ENCODE measurements around the gene SCYGR1.
"Not testable (repeated sequence)": the region's sequence is repeated elsewhere in the genome, so short reads cannot be mapped to it uniquely, and the experiment has no call there.

The SCYGR1 gene, protein sequence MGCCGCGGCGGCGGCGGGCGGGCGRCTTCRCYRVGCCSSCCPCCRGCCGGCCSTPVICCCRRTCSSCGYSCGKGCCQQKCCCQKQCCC

DNA sequence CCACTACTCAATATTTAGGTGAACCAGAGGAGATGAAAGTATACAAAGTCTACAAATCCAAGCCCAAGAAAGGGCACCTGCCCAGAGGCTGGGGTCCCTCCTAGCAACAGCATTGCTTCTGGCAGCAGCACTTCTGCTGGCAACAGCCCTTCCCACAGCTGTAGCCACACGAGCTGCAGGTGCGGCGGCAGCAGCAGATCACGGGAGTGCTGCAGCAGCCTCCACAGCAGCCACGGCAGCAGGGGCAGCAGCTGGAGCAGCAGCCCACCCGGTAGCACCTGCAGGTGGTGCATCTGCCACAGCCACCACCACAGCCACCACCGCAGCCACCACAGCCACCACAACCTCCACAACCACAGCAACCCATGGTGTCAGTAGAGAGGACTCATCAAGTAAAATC, at the start of gene SCYGR1:
SCYGR1 (minus strand) TSS at position 367 of the 400 bp plus-strand sequence; CDS start at position 367, 0 bp downstream.
- in situ Hi-C loops (cut with HindIII; ENCODE audit: low sequenced_read_pairs) = not testable (repeated sequence)

DNA sequence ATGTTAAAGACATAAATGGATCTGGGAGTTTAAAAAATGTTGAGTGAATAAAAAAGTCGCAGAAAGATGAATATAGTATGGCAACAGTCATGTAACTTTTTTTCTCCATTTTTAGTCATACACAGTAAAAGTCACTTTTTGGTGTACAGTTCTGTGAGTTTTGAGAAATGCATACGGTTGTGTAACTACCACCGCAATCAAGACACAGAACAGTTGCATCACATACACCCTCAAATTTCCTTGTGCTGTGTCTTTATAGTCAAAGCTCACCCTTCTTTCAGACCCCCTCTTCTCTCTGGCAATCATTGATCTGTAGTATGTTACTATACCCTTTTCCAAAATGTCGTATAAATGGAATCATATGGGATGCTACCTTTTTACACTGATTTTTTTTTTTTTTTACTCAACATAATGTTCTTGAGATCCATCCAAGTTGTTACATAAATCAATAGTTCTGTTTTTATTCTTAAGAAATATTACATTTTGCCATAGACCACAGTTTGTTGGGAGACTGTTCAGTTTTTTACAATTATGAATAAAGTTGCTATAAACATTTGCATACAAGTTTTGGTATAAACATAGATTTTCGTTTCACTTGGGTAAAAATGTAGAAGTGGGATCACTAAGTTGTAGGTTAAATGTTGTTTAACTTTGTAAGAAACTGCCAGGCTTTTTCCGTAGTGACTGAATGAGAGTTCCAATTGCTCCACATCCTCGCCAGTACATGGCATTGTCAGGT, 48.9 kb upstream of the SCYGR1 start:
- in situ Hi-C loops (cut with HindIII; ENCODE audit: low sequenced_read_pairs) = no loop called here

DNA sequence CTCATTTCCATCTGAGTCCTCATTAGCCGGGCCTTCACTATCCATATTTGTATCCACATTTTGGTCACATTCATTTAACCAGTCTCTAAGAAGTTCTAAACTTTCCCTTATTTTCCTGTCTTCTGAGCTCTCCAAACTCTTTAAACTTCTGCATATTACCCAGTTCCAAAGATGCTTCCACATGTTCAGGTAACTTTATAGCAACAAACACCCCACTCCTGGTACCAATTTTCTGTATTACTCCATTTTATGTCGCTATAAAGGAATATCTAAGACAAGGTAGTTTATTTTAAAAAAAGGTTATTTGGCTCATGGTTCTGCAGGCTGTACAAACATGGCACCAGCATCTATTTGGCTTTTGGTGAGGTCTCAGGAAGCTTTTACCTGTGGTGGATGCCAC, 45.4 kb upstream of the SCYGR1 start:
- in situ Hi-C loops (cut with HindIII; ENCODE audit: low sequenced_read_pairs) = loop anchor here (5.0 kb wide), 1 partner anchor 34 kb away; no protein-coding TSS in a partner anchor

DNA sequence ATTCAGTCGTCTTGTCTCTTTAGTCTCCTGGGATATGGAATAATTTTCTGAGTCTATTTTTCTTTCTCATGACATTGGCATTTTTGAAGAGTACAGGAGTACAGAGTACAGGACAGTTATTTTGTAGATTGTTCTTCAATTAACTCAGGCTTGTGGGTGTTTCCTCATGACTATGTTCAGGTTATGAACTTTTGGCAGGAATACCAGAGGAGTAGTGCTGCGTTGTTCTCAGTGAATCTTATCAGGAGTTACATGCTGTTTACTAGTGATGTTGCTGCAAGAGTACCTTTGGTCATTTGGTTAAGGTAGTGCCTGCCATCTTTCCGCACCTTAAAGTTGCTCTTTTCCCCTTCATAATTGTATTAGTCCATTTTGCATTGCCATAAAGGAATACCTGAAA, 42.9 kb upstream of the SCYGR1 start:
- in situ Hi-C loops (cut with HindIII; ENCODE audit: low sequenced_read_pairs) = loop anchor here (5.0 kb wide), 1 partner anchor 37 kb away; no protein-coding TSS in a partner anchor

DNA sequence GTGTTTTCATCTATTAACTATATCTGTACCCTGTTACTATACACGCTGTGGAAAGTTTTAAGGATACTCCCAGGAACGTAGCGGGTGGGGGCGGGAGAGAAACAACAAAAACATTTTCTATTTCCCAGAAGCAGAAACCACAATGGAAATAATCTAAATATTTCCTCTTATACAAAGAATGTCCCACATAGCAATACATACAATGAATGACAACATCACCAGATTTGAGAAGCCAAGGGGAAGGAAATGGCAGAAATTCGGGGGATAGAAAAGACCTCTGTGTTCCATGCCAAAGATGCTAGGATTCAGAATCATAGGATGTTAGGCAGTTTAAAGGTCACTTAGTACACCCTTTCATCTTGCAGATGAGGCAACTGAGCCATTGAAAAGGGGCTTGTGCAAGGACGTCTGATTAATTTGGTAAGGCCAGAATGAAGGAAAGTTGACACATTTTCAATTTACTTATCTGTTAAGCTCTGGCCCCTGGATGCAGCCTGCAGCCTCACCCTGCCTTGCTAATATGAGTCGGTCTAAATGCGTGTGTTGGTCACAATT, 41.1 kb upstream of the SCYGR1 start:
- in situ Hi-C loops (cut with HindIII; ENCODE audit: low sequenced_read_pairs) = no loop called here

DNA sequence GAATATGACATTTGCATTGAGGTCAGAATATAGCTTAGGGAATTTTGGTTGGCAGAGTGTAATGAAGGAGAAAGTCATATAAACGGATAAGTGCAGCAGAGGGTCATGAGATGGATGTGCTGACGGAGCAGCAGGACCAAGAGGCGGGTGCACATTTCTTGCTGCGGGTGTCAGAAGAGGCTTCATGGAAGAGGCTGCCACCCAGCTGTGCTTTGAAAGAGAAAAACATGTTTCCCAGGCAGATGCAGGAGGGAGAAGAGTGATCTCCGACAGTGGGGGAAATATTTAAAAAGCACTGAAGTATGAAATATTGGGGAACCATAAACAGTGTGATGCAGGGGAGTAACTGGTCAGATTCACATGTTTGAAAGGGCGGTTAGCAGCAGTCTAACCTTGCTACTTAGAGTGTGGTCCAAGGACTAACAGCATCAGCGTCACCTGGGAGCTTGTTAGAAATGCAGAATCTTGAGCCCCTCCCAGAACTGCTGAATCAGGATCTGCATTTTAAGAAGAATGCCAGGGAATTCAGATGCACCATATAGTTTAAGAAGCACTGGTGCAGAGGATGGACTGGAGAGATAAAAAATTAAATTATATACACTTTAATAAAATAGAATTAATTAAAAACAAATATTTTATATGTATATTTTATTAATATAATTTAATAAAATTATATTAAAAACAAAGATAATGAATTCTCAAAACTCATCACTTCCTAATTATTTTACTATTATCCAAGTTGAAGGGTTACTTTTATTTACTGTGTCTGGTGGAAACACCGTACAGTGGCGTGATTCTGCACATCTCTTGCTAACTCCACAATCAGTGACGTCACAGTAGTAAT, 36.1 kb upstream of the SCYGR1 start:
- in situ Hi-C loops (cut with HindIII; ENCODE audit: low sequenced_read_pairs) = no loop called here

DNA sequence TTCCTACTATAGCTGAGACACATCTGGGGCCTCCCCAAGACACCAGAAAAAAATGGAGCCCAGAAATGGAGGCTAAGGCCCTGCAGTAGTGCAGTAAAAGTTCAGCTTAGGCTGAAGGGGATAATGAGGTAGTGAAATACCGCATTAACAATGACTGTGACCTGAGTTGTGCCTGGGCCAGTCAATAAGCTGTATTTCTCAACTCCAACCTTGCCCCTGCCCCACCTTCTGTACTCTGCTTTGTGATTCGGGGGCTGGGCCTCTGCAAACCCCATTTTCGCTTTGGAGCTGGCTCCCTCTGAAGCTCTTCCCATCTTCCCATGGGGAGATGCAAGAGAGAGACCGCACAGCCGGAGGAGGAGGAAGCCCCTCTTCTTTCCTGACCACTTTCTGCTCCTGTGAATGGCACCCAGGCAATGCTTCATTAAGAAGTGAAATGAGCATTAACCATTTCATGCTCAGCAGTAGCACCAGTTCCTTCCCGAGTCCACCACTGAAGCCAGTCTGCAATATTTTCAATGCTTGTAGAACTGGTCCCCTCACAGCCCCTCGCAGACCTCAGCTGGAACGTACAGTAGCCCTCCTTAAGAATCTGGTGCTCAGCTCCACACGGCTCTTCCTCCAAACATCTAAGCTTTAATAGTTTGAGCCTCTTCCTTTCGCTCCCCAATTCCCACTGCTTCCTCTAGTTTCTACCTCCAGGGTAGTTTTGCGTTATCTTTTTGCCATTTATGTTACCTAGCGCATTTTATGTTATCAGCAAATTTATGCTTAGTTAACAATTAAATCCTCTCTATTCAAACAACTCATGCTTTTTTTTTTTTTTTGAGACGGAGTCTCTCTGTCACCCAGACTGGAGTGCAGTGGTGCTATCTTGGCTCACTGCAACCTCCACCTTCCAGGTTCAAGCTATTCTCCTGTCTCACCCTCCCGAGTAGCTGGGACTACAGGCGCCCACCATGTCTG, 32.6 kb upstream of the SCYGR1 start:
- in situ Hi-C loops (cut with HindIII; ENCODE audit: low sequenced_read_pairs) = no loop called here

DNA sequence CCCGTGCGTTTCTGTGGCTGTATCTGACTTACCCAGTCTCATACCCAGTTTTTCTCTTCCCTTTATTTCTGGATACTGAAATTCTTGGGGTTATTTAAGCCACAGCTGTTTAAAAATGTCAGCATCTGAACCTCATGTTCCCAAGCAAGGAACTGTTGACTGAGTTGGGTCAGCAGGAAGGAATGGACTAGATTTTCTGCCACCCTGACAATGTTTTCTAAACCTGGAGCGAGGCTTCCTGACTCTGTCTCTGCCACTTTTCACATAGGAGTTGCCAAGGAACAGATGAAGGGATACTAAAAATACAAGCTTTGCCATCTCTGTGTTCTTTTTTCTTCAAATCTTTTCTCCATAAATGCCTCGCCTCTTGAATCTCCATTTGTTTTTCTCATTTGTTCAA, 29.0 kb upstream of the SCYGR1 start:
- in situ Hi-C loops (cut with HindIII; ENCODE audit: low sequenced_read_pairs) = no loop called here

DNA sequence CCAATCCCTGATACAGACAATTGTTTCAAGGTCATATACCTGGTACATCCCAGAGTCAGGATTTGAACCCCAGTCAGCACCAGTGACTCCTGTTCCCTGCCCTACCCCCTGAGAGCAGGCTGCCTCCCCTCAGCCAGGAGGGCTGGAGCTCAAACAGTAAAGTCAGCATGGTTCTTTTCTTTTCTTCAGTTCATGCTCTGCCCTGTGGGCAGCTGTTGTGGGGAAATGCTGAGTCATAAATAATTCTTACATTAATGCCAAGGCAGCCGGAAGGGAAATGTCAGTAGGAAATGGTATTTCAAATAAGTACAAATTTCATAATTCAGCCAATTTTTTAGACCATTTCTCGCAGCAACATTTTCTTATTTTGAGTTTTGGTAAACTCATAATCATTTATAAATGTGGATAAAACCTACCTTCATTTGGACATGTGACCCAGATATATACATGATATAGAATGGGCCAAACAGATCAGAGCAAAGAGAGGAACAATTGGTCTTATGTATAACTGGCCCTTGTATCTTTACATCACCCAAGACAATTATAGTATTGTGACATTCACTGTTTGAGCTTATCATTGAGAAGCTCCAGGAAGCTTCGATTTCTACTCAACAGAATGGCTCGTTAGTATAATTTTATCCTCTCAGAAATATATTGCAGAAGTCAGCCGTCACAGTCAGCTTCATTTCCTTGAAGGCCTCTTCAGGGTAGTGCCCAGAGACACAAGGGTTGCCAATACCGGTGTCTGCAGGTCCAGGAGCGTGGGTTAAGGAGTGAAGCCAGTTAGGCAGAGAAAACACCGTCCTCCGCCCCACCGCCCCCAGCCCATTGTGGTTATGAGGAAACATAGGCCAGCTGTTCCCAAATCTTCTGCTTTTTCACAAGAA, 28.0 kb upstream of the SCYGR1 start:
- in situ Hi-C loops (cut with HindIII; ENCODE audit: low sequenced_read_pairs) = no loop called here

DNA sequence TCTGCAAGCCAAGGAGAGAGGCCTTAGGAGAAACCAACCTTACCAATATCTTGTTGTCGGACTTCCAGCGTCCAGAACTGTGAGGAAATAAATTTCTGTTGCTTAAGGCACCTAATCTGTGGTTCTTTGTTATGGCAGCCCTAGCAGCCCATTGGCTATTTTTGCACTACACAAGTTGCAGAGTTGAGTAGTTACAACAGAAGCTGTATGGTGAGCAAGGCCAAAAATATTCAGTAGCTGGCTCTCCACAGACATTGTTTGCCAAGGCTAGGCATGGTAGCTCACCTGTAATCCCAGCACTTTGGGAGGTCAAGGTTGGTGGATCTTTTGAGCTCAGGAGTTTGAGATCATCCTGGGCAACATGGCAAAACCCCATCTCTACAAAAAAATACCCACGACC, 27.1 kb upstream of the SCYGR1 start:
- in situ Hi-C loops (cut with HindIII; ENCODE audit: low sequenced_read_pairs) = no loop called here

DNA sequence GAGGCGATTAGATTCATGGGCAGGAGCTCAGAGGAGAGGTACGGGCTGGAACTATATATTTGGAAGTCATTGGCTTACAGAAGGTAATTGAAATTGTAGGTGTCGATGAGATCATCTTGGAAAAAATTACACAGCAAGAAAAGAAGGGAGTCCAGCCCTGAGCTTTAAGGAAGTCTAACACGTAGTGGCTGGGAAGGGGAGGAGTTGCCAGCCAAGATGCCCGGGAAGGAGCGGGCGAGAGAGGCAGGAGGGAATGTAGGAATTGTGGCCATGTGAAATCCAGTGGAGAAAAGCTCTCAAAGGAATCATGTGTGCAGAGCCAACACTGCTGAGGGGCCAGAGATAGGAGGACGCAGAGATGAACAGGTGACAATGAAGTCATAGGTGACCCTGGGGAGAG, 25.6 kb upstream of the SCYGR1 start:
- in situ Hi-C loops (cut with HindIII; ENCODE audit: low sequenced_read_pairs) = no loop called here

DNA sequence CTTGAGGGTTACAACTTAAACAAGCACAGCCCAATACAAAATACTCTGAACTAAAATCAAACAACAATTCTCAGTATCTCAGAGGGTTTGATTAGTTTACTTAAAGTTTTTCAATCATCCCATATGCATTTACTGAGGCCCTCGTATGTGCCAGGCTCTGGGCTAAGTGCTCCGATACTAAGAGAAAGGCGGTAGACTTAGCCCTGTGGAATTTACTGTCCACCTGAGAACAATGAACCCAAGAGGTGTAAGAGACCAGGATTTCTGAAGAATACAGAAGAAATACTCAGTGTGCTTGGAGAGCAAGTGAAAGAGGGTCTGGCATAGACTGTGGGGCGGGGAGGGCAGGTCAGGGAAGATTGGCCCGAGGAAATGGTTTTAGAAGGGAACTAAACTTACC, 25.1 kb upstream of the SCYGR1 start:
- in situ Hi-C loops (cut with HindIII; ENCODE audit: low sequenced_read_pairs) = no loop called here

DNA sequence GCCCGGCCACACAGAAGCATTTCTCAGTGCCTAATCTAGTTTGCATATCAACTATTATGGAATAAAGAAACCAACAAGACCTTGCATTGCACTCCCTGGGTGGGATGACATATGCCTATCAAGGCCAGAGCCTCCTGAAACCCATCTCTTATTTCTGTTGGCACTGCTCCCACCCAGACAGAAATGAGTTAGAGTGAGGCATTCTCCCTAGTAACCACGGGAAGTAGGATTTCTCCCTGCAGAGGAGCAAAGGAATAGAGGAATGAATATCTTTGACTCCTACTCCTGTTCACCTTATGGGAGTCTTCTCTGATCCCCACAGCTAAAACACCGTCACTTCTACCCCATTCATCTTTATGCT, 24.2 kb upstream of the SCYGR1 start:
- in situ Hi-C loops (cut with HindIII; ENCODE audit: low sequenced_read_pairs) = no loop called here

DNA sequence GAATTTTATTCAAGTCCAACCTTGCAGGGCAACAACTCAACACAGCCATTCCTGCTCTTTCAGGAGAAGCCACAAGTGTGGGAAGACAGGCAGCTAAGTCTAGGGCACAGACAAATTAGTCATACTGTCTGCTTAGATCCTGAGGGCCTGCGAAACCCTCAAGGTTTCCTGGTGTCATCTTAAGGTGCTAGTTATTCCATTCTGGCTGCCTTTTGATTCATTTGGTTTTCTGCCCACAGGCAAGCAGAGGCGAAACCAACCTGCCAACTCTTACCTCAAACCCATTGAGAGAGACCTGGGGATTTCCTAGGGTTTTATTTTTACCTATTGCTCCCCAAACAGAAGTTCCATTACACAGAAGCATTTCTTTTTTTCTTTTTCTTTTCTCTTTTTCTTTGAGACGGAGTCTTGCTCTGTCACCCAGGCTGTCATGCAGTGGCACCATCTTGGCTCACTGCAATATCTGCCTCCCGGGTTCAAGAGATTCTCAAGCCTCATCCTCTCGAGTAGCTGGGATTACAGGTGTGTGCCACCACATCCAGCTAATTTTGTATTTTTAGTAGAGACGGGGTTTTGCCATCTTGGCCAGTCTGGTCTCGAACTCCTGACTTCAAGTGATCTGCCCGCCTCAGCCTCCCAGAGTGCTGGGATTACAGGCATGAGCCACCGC, 23.7 kb upstream of the SCYGR1 start:
- in situ Hi-C loops (cut with HindIII; ENCODE audit: low sequenced_read_pairs) = no loop called here

DNA sequence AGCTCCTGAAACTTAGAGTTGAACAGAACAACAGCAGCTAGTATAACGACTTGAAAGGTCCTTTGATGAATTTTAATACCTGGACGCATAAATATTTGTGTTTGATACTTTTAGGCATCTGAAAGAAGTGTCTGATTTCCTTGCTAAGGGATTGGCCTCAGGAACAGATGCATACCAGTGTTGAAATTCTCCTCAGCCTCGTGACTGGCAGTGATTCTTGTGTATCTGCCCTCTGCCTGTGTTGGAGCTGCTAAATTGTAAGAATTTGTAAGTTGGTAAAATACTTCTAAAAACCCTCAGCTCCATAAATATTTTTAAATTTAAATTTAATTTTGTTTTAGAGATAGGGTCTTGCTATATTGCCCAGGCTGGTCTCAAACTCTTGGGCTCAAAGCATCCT, 22.4 kb upstream of the SCYGR1 start:
- in situ Hi-C loops (cut with HindIII; ENCODE audit: low sequenced_read_pairs) = no loop called here

DNA sequence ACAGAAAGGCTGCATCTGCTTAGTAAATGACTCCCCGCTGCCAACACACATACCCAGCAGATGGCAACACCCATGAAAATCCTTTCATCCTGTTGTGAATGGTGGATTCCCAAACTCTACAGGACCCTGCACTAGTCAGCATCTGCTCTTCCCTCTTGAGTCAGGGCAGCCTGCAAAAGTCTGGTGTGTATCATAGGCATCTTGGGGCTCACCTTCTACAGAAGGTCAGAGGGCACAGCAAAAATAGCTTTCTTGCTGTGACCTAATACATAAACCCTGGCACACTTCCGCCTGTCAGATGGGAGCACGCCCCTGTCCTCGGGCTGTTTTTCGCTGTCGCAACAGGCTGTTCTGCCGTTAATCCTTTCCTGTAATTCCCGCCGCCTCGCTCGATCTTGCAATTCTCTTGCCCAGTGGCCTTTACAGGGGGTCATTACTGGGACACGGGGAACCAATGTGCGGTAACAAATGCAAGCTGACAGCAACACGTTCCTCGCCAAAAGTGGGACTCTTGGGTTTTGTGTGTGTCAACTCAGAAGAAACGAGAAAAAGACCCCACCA, 19.9 kb upstream of the SCYGR1 start:
- in situ Hi-C loops (cut with HindIII; ENCODE audit: low sequenced_read_pairs) = no loop called here

DNA sequence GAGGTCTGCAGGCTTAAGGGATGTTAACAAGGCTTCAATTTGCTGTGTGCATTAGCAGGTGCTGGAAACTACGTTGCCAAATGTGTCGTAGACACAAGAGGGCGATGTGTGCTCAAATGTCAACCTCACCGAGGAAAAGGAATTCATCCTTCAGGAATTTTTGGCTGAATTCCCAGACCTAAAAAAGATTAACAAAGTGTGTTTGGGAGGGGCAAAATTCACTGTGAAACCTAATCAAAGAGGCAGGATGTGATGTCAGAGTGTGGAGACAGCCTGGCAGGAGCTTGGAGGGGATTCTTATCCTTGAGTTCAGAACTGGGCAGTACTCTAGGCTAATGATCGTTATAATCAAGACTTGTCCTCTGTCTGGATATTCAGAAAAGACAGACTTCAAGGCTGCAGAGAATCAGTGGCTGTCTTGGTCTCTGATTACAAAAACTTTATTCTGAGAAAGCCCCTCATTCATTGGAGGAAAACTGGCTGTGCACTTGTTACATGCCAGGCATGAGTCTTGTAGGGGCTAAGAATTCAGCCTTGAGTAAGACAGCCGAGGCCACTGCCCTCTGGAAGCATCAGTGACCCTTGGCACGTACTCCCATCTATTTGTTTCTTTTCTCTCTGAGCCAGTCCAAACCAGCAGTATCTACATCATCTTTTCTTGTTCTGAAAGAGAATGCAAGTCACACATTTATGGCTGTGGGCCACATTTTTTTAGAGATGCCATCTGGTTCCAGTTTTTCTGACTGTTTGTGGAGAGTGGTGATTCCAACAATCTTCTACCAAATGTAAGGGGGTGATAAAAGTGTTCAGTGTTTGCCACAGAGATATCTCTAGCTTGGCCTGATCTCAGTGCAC, 18.7 kb upstream of the SCYGR1 start:
- in situ Hi-C loops (cut with HindIII; ENCODE audit: low sequenced_read_pairs) = no loop called here
